ENCODE data around the gene ARHGEF28.

- TF ChIP-seq POLR2A (IDR thresholded peaks at IDR 0.05) = no peak
- TF ChIP-seq, protein P1, sequence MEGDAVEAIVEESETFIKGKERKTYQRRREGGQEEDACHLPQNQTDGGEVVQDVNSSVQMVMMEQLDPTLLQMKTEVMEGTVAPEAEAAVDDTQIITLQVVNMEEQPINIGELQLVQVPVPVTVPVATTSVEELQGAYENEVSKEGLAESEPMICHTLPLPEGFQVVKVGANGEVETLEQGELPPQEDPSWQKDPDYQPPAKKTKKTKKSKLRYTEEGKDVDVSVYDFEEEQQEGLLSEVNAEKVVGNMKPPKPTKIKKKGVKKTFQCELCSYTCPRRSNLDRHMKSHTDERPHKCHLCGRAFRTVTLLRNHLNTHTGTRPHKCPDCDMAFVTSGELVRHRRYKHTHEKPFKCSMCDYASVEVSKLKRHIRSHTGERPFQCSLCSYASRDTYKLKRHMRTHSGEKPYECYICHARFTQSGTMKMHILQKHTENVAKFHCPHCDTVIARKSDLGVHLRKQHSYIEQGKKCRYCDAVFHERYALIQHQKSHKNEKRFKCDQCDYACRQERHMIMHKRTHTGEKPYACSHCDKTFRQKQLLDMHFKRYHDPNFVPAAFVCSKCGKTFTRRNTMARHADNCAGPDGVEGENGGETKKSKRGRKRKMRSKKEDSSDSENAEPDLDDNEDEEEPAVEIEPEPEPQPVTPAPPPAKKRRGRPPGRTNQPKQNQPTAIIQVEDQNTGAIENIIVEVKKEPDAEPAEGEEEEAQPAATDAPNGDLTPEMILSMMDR (IDR thresholded peaks at IDR 0.05) = no peak
Observed at GRCh38 chr5:73726606-73727231, 100.7 kb downstream of the ARHGEF28 start.

All from right lobe of liver (tissue), 4 donors.